GM19193 (cell line): ENCODE measurements around the gene FAM83C.

Experiments
- POLR2A ChIP-seq: IDR thresholded peaks from 4 replicates; pipeline ENCODE4 v1.6.1; 2011; ENCODE audit not compliant: insufficient read depth, insufficient read length; ENCODE audit errors: extremely low read depth

Gene FAM83C

DNA sequence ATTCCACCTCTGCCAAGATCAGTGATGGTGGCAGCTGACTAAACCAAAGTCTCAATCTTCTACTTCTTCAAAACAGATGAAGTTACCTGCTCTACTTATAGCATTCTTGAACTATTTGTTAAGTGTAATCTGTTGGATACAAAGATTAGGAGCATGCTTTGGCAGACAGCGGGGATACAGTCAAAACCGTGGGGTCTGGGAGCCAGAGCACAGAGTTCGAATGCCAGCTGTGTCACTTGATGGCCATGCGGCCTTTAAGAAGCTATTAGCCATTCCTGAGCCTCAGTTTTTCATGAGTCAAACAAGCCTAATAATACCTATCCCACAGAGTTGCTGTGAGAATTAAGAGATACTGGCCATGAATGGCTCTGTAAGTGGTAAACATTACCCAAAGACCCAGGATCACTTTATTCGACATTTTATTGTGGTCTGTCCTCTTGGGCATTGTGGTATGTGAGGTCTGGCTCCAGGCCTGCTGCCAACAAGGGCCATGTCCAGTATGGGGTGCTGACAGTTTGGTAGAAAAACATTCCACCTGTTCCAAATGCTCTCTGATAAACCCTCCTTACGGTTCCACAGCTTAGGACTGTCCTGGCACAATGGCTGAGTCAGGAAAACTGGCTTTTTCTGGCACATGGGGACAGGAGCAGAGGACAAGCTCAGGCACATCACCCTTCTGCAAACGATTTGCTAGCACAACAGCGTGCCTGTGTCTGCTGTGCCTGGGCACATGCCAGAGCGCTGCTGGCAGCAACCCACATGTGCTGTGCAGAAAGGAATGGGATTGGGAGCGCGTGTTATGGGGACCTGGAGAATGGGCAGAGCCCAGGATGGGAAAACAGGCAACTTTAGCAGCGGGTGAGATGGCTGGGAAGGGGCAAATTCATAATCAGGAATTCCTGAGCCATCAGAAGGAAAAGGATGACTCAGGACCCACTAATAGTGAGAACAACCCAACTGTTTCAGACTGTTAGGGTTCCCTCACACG is 15.7 kb upstream of the FAM83C start:
- TF ChIP-seq POLR2A: no peak

DNA sequence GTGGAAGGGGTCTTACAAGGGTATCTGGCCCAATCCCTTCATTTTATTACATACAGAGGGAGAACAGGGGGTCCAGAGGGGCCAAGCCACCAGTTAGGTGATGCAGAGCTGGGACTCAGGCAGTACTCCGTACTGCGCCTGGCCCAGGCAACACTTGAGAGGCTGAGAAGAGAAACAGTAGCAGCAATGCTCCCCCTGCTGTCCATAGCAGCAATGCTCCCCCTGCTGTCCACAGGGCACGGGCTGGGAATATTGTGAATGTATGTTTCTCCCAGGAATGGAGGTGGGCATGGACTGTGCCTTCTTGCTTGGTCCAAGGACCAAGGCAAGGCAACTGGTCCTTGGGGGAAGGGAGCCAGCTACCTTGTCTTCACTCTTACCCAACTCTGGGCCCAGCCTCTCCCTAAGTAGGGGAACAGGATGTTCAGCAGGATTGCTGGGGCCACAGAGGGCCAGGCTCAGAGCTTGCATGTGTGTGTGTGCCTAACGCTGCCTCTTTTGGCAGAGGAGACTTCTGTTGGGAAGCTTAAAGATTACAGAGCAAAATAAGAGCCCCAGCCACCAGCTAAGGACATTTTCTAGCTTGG is 14.8 kb upstream of the FAM83C start:
- no peak for TF ChIP-seq POLR2A

DNA sequence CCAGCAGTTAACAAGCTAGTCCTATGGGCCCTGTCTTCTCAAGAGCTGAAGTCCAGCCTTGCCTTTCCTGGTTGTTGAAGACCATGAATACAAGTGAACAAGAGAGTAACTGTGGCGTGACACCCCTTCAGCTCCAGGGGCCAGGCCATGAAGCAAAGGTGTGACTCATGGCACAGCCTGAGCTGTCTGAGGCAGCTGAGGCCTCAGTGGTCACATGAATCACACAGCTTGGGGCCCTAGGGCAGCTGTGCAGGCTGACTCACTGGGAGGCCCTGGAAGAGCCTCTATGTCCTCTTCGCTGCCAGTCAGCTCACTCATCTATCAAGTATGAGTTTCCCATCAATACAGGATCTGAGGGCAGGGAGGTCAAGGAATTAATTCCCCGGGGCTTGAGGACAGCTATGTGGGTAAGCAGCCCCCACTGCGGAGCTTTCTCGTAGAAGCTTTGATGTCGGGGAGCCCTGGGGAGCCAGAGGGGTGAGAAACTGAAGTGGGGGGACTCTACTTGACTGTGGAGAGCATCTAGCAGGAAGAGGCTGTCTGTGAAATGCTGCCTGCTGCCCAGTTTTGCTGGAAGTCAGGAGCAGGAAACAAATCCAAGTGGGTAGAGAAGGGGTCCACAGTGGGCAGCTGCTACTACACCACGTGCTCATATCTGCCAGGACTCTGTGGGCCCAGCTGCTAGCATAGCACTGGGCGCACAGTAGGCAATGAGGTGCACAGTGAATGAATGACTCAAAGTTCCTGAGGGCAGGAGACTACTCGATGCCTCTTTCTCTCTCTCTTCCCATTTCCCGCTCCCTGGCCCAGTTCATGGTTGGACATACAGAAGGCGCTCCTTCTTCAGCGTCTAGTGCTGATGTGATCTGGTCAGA is 13.7 kb upstream of the FAM83C start:
- no peak for TF ChIP-seq POLR2A

DNA sequence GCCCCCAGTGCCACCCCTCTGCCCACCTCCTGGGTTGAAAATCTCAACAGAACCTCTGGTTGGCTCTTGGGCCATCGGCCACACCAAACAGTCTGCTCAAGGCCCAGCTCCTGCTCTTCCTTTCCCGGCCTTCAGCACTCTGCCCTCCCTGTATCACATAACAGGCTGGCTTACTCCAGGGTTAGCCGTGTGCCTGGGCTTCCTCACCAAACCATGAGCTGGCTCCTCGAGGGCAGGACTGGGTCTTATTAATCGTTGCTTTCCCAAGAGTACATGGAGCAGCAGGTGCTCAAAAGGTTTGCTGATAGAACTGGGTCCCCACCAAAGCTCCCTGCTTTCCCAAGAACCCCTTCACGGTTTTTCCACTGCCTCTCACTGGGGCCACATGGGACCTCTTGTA is 12.7 kb upstream of the FAM83C start:
- no peak for TF ChIP-seq POLR2A

- no peak for TF ChIP-seq POLR2A
These were observed 11.7 kb upstream of the FAM83C start for GRCh38 chr20:35303735-35304491.

DNA sequence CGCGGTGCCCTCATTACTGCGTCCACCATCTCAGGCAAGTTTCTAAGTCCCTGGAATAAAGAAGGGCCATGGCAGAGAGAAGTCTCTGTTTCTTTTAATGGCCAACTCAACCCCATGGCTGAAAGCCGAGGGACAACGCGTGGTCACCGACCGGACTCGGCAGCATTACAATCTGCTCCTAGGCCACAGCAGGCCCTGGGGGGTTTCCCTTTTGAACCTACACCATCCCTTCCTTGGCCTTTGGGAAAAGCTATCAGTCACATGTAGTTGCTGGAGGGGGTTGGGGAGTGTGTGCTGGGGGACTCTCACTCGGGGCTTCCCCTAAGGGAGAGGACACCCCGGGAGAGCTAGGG is 11.1 kb upstream of the FAM83C start:
- TF ChIP-seq POLR2A: no peak

DNA sequence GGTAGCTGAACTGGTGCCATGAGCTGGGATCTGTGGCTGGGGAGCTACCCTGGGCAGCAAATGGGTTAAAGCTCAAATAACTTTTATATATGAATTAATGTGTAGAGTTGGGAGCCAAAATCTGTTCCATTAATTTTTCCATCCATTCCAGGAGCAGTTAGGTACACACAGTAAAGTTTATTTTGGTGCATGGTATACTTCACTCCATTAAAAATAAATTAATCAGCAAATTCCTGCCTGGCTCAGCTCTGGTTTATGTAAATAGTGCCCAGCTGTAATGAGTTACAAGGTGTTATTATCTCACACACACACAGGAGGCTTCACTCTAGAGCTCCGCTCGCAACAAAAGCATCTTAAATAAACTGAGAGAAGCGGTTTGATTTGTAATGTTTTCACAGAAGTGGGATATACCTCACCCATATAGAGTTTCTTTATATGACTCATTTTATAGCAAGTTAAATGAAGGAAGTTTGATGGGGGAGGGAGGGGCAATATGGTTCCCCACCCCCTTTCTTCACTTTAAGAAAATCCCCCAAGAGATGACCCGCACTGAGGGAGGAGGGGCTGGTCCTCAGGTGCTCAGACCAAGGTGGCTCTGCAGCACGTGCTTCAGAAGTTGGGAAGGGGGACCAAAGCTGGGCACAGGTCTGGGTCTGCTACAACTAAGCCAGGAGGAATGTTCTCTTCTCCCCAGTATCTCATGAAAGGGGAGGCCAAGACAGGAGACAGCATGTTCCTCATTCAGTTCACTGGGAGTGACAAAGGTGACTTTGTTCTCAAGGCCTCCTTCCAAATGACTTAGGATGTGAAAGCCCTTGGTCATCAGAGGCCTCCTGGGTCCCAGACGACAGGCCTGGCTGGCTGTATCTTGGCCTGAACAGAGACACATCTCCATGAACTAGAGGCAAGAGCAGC is 10.5 kb upstream of the FAM83C start:
- no peak for TF ChIP-seq POLR2A

DNA sequence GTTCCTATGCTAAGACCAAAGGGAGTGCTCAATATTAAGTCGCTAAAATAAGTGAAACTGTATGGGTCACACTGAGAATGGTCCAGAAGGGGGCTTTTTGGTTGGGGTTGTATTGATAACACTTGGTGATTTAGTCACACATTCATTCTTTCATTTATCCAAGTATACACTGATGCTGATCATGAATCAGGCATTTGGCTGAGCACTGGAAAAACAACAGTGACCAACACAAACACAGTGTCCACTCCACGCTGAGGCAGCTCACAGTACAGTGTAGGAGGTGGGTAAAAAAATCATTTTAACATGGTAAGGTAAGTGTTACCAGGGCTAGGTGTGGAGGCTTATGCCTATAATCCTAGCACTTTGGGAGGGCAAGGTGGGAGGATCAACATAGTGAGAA is 9.2 kb upstream of the FAM83C start:
- no peak for TF ChIP-seq POLR2A

DNA sequence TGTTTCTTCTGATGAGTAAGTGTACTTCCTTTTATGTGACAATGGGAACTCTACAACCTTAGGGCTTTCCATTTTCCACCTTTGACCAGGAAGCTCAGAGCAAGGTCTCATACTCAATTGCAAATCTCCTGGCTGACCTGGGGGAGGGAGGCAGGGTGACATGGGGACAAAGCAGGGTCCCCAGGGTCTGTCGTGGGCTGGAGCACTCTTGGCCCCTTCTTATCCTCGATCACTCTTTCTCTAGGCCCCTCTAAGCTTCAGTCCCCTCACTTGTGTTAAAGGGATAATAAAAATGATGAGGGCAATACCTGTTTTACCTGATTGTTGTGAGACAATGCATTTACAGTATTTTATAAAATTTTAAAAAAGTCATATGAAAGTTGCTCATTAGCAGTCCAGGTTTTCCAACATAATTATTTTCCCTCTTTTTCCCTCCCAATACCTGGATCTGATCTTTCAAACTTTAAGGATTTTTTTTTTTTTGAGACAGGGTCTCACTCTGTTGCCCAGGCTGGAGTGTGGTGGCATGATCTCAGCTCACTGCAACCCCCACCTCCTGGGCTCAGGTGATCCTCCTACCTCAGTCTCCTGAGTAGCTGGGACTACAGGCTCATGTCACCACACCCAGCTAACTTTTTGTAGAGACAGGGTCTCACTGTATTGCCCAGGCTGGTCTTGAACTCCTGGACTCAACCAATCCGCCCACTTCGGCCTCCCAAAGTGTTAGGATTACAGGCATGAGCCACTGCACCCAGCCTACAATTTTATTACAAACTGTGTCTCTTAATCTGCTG is 8.4 kb upstream of the FAM83C start:
- TF ChIP-seq POLR2A: no peak

DNA sequence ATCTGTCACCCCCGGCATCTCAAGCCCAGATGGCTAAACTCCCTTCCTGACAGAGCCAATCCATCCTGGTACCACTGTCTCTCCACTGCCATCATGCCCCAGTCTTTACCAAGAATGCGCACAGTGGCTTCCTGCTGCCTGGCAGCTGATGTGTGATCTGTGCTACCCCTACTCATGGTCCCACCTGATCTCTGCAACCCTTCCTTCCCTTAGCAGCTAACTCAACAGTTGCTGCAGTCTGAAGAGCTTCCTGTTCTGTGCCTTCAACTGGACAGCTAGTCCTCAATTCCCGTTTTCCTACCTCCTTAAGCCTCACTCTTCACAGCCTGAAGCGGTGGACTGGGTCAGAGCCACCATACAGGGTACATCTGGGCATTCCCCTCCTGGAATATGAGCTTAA is 7.6 kb upstream of the FAM83C start:
- no peak for TF ChIP-seq POLR2A

- TF ChIP-seq POLR2A: no peak
These were observed 6.0 kb upstream of the FAM83C start for GRCh38 chr20:35298264-35298663.

- TF ChIP-seq POLR2A: no peak
These were observed 5.5 kb upstream of the FAM83C start for GRCh38 chr20:35297740-35298139.

DNA sequence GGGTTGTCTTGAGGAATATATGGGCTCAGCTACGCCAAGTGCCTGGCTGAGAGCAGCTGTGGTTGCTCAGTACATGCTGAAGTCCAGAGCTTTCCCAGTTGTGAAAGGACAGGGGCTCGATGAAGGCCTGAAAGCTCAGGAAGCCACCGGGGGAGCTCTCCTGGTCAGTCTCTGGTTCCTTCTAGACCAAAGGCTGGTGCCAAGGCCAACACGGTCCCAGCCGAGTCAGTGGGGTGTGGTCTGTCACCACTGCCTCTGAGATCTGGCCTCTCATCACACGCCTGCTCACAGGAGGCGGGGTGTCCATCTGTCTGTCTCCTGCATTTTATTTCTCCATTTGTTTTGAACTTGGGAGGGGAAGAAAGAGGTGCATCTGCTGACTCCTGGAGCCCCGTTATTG is 4.9 kb upstream of the FAM83C start:
- TF ChIP-seq POLR2A: no peak
